Common myeloid progenitor, CD34-positive (primary cell): Measurements from ENCODE around the gene GRIK4.

ENCODE experiments used
- CTCF ChIA-PET: fragments of 350-600 bp; sonication (Branson Sonifier 250); formaldehyde crosslinking; loops from one replicate; lab custom pipeline; 2021; ENCODE audit warnings: antibody characterized with exemption; lab: Charles Lee
- POLR2A ChIA-PET: fragments of 350-600 bp; sonication (Branson Sonifier 250); formaldehyde crosslinking; loops from one replicate; lab custom pipeline; 2021; ENCODE audit warnings: antibody characterized with exemption; lab: Charles Lee
- DNase-seq, 3 donors: peaks; one replicate each; pipeline versions ENCODE4 v3.0.0 to v3.0.0-alpha.2; 2013
- H3K27ac ChIP-seq, 2 experiments: 1 replicate in 1 of 2; 2 replicates in 1 of 2; pipeline ENCODE4 v1.7.0; 2013; ENCODE audit warnings: inconsistent platforms in 2 of 2, low read length in 2 of 2, mild to moderate bottlenecking in 2 of 2, low read depth in 1 of 2, moderate library complexity in 1 of 2; ENCODE audit not compliant: severe bottlenecking in 2 of 2, insufficient read depth in 1 of 2, poor library complexity in 1 of 2
- H3K27me3 ChIP-seq, 5 experiments: replicated peaks in 2 of 5; 1 replicate in 3 of 5; 2 replicates in 2 of 5; pipeline versions ENCODE4 v1.6.1 to v1.7.0; 2013; ENCODE audit warnings: low read length in 4 of 5, mild to moderate bottlenecking in 2 of 5, moderate library complexity in 2 of 5, inconsistent platforms in 1 of 5; ENCODE audit not compliant: insufficient read depth in 5 of 5, control insufficient read depth in 4 of 5
- H3K36me3 ChIP-seq, 4 experiments: 1 replicate in 2 of 4; 2 replicates in 2 of 4; pipeline versions ENCODE4 v1.6.1 to v1.7.0; 2013; ENCODE audit warnings: low read length in 3 of 4, control low read depth in 1 of 4, mild to moderate bottlenecking in 1 of 4; ENCODE audit not compliant: control insufficient read depth in 4 of 4, insufficient read depth in 4 of 4
- H3K4me1 ChIP-seq, 4 experiments: 1 replicate in 3 of 4; 2 replicates in 1 of 4; pipeline versions ENCODE4 v1.6.1 to v1.7.1; 2013; ENCODE audit warnings: low read length in 3 of 4, mild to moderate bottlenecking in 3 of 4, control low read depth in 1 of 4, inconsistent platforms in 1 of 4, moderate library complexity in 1 of 4; ENCODE audit not compliant: control insufficient read depth in 4 of 4, insufficient read depth in 4 of 4; ENCODE audit errors: control extremely low read depth in 1 of 4
- H3K4me3 ChIP-seq, 7 experiments: 1 replicate in 4 of 7; 2 replicates in 3 of 7; pipeline versions ENCODE4 v1.5.1 to v1.7.0; 2013; ENCODE audit warnings: mild to moderate bottlenecking in 7 of 7, low read length in 6 of 7, moderate library complexity in 6 of 7, inconsistent platforms in 2 of 7, low read depth in 2 of 7, control low read depth in 1 of 7; ENCODE audit not compliant: insufficient read depth in 4 of 7, control insufficient read depth in 1 of 7; ENCODE audit errors: extremely low read depth in 1 of 7
- H3K9me3 ChIP-seq, 5 experiments: 1 replicate in 4 of 5; 2 replicates in 1 of 5; pipeline versions ENCODE4 v1.6.1 to v1.7.1; 2013; ENCODE audit warnings: low read length in 4 of 5, mild to moderate bottlenecking in 2 of 5, inconsistent platforms in 1 of 5, low read depth in 1 of 5, moderate library complexity in 1 of 5; ENCODE audit not compliant: control insufficient read depth in 4 of 5, insufficient read depth in 2 of 5; ENCODE audit errors: control extremely low read depth in 1 of 5
- WGBS: methylation state at CpG from one replicate; pipeline ENCODE4 v1.1.5; 2013; ENCODE audit not compliant: insufficient coverage; 5-methylcytosine and 5-hydroxymethylcytosine counted together

Gene GRIK4

DNA sequence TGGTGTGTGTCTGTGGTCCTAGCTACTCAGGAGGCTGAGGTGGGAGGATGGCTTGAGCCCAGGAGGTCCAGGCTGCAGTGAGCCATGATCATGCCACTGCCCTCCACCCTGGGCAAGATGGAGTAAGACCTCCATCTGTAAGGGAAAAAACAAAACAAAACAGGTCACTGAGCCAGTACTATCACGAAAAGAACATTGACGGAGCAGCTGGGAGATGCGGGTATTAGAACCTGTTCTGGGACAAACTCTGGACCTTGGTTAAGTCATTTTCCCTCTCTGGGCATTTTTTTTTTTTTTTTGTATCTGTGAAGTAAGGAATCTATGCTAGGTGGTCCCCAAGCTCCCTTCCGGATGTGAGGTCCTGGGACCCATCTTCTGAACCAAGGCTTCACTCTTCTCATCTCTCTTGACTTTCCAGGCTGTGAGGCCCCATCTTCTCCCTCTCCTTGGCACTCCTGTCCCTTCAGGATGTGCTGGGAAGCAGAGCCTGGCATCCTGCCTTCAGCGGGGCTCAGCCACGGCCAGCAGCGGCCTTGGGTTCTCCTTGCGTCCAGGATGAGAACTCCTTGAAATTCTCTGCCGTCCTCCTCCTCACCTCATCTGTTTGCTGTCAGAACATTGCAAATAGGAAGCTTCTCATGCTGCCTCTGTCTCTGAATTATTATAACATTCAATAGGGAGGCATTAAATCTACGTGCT, 130.8 kb downstream of the GRIK4 start:
- Histone ChIP-seq H3K4me1 (no peaks in the 10 kb centered on the region), H3K9me3 (no peaks in the 10 kb centered on the region), H3K27ac (no peak overlapping the region), H3K27me3 (peaks cover 0 to 14% (median 6%) of the 10 kb centered on the region in 5 experiments), H3K4me3 (no peak overlapping the region), H3K36me3 (no peaks in the 10 kb centered on the region)
- POLR2A ChIA-PET = no interaction called here
- WGBS = 97% methylated on average over 9 of the region's 10 CpGs
- no peak for DNase-seq
- CTCF ChIA-PET = interaction anchor here (0.9 to 3.5 kb wide), 3 partner anchors 11 to 42 kb away, joined by 3 to 10 read pairs (median 4); no protein-coding TSS in a partner anchor

DNA sequence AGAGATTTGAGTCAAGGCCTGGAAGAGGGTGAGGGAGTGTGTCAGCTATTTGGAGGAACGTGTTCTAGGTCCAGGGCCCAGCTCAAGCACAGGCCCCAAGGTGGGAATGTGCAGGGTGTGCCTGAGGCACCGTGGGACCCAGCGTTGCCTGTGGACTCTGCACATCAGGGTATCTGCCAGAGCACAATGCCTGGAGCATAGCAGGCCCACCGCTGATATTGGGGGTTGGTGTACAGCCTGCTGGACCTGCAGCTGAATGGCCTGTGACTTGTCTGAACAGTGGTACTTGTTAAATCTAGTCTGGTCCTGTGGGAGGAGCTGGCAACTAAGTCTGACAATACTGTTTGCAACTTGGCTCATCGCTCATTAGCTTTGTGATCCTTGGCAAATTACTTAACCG, 131.7 kb downstream of the GRIK4 start:
- no peak for DNase-seq
- 100% methylated on average over 6 of the region's 6 CpGs for WGBS
- H3K4me3 ChIP-seq = no peak overlapping the region
- no peak overlapping the region for H3K27ac ChIP-seq
- no peaks in the 10 kb centered on the region for H3K9me3 ChIP-seq
- POLR2A ChIA-PET = no interaction called here
- H3K36me3 ChIP-seq = no peaks in the 10 kb centered on the region
- CTCF ChIA-PET = interaction anchor here (0.9 to 3.5 kb wide), 3 partner anchors 12 to 42 kb away, joined by 3 to 10 read pairs (median 4); no protein-coding TSS in a partner anchor
- H3K27me3 ChIP-seq = peaks cover 0 to 14% (median 6%) of the 10 kb centered on the region in 5 experiments
- H3K4me1 ChIP-seq = no peaks in the 10 kb centered on the region

DNA sequence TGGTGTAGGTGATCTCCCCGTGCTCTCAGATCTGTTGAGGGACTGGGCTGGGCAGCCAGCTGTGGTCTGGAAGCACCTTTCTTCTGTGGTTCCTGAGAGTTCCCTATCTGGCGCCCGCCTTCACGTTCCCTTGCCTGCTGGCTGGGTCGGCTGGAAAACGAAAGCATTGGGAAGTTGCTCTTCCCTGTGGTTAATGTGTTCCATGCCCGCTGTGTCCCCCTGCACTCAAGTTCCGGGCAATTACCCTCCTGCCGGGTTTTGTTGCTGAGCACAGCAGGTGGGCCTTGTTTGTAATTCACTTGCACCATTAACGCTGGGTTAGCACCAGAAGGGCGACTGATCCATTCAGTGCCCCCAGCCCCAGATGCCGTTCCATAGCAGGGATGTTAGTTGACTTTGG, 134.1 kb downstream of the GRIK4 start:
- POLR2A ChIA-PET = no interaction called here
- CTCF ChIA-PET = interaction anchor here (1.2 kb wide), 1 partner anchor 32 kb away, joined by 3 read pairs; no protein-coding TSS in a partner anchor
- Histone ChIP-seq H3K4me1 (no peaks in the 10 kb centered on the region), H3K9me3 (no peaks in the 10 kb centered on the region), H3K27me3 (peaks cover 0 to 14% (median 6%) of the 10 kb centered on the region in 5 experiments), H3K36me3 (no peaks in the 10 kb centered on the region), H3K27ac (no peak overlapping the region), H3K4me3 (no peak overlapping the region)
- DNase-seq = no peak
- WGBS = 35% methylated on average over 10 of the region's 12 CpGs

DNA sequence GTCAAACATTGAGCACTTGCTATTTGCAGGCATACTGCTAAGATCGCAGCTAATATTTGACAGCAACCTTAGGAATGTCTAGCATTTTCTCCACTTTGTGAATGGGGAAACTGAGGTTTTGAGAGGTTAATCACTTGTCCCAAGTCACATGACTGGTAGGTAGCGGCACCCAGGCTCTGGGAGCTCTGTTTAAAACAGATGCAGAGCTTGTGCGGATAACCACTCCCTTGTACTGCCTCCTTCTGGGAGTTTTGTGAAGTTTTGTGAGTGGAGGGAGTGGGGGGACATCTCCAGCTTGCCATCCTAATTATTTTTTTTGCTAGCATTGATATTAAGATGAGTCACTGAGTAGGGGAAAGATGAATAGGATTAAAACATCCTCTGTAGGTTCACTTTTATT, 134.7 kb downstream of the GRIK4 start:
- ChIA-PET POLR2A (no interaction called here), CTCF (interaction anchor here (1.2 kb wide), 1 partner anchor 33 kb away, joined by 3 read pairs; no protein-coding TSS in a partner anchor)
- H3K4me1 ChIP-seq = no peaks in the 10 kb centered on the region
- DNase-seq = no peak
- H3K4me3 ChIP-seq = no peak overlapping the region
- WGBS = 100% methylated on average over 2 of the region's 3 CpGs
- no peaks in the 10 kb centered on the region for H3K9me3 ChIP-seq
- peaks cover 0 to 11% (median 7%) of the 10 kb centered on the region in 5 experiments for H3K27me3 ChIP-seq
- H3K27ac ChIP-seq = no peak overlapping the region
- no peaks in the 10 kb centered on the region for H3K36me3 ChIP-seq

DNA sequence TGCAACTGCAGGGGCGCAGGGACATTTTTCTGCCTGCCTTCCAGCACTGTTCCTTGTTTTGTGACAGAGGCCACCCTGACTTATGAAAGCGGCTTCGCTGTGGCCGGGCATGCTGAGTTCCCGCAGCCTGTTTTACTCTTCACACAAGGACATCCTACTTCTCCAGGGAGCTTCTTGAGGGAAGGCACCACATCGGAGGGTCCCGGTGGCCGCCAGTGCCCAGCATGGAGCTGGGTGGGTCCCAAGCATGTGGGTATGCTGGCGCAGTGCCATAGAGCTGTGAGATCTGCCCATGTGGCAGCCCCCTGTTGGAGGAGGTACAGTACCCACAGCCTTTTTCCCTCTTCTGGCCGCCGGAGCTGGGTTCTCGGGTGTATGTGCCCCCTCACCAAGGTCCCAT, 136.1 kb downstream of the GRIK4 start:
- H3K27me3 ChIP-seq = peaks cover 0 to 11% (median 6%) of the 10 kb centered on the region in 5 experiments
- POLR2A ChIA-PET = no interaction called here
- CTCF ChIA-PET = no interaction called here
- no peaks in the 10 kb centered on the region for H3K9me3 ChIP-seq
- H3K27ac ChIP-seq = no peak overlapping the region
- no peaks in the 10 kb centered on the region for H3K36me3 ChIP-seq
- no peaks in the 10 kb centered on the region for H3K4me1 ChIP-seq
- H3K4me3 ChIP-seq = no peak overlapping the region
- DNase-seq = no peak
- WGBS = 86% methylated on average over 12 of the region's 12 CpGs

DNA sequence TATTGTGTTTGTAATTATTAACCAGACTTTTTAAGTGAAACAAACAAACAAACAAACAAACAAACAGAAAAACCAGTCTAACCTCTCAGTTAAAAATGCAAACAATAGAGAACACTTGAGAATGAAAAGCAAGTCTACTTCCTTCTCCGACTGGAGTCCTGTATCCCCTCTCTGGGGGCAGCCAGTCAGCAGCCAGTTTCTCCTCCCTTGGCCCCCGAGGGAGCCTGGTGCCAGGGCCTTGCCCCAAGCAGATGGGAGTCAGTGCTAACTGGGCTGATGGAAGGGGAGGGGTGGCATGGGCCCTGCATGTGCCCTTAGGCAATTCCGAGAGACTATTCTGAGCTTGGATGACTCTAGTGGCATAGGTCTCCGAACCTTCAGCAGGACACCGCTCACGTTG, 137.2 kb downstream of the GRIK4 start:
- ChIA-PET CTCF (interaction anchor here (2.1 kb wide), 1 partner anchor 11 kb away, joined by 9 read pairs; no protein-coding TSS in a partner anchor), POLR2A (no interaction called here)
- Histone ChIP-seq H3K4me1 (no peaks in the 10 kb centered on the region), H3K4me3 (no peak overlapping the region), H3K27me3 (peaks cover 0 to 11% (median 4%) of the 10 kb centered on the region in 5 experiments), H3K27ac (no peak overlapping the region), H3K9me3 (no peaks in the 10 kb centered on the region), H3K36me3 (no peaks in the 10 kb centered on the region)
- WGBS = 82% methylated on average over 6 of the region's 6 CpGs
- DNase-seq = no peak

DNA sequence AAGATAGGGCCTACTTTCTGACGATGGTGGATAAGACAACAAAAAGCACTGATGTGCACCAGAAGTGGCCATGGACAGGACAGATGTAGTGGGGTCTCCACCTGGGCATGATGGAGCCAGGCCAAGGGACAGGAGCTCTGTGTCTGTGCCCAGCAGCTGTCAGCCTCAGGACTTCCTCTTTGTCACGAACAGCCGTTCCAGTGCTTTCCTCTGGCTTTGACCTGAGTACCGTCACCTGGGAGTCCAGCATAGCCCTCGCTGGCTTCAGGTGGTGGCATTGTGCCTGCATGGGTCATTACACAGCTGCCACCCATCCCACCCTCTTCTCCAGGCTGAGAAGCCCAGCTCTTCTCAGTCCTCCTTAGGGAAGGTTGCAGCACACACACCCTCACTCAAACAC, 137.8 kb downstream of the GRIK4 start:
- H3K27me3 ChIP-seq = peaks cover 0 to 11% (median 4%) of the 10 kb centered on the region in 5 experiments
- ChIA-PET CTCF (interaction anchor here (1.8 to 2.1 kb wide), 2 partner anchors 10 to 36 kb away, joined by 4 to 9 read pairs; no protein-coding TSS in a partner anchor), POLR2A (interaction anchor here (0.7 kb wide), 1 partner anchor 21 kb away, joined by 6 read pairs; no protein-coding TSS in a partner anchor)
- H3K9me3 ChIP-seq = no peaks in the 10 kb centered on the region
- H3K27ac ChIP-seq = no peak overlapping the region
- DNase-seq = peak in 2 of 3 donors; percentile 19 to 25
- no peak overlapping the region for H3K4me3 ChIP-seq
- H3K4me1 ChIP-seq = no peaks in the 10 kb centered on the region
- no peaks in the 10 kb centered on the region for H3K36me3 ChIP-seq
- WGBS = 36% methylated on average over 5 of the region's 5 CpGs
